Activated naive CD4-positive, alpha-beta T cell treated with Interleukin-2 at 50 U/mL for 16 hours (primary cell): ENCODE measurements around the gene CDK5.

Experiments used
- DNase-seq: peaks from one replicate; pipeline ENCODE4 v3.0.0-alpha.2; 2020

Gene CDK5

GRCh38 chr7:151086802-151087244 is 29.1 kb upstream of the CDK5 start:
- peak; percentile 38 for DNase-seq

GRCh38 chr7:151085691-151086620 is 28.3 kb upstream of the CDK5 start, which contains the start of gene AGAP3:
Gene AGAP3 (plus strand): TSS chr7:151086475. CDS start chr7:151086742, 267 bp downstream.
- peak; percentile 67 for DNase-seq

- no peak for DNase-seq
Measured at GRCh38 chr7:151085329-151085690, 27.6 kb upstream of the CDK5 start.

- no peak for DNase-seq
Measured at GRCh38 chr7:151083824-151084160, 26.1 kb upstream of the CDK5 start.

GRCh38 chr7:151083071-151083823 is 25.6 kb upstream of the CDK5 start, which contains the start of gene TMUB1:
Gene TMUB1 (minus strand): TSS chr7:151083493. CDS start chr7:151082563, 930 bp downstream.
- peak; percentile 85 for DNase-seq

- DNase-seq: no peak
Measured at GRCh38 chr7:151082141-151083070, 24.7 kb upstream of the CDK5 start.

GRCh38 chr7:151081170-151082101 is 23.7 kb upstream of the CDK5 start:
- no peak for DNase-seq

GRCh38 chr7:151080522-151081169 is 22.9 kb upstream of the CDK5 start, which contains the start of gene FASTK:
Gene FASTK (minus strand): TSS chr7:151080809. CDS start chr7:151080766, 43 bp downstream.
- DNase-seq: peak; percentile 91

GRCh38 chr7:151080067-151080521 is 22.4 kb upstream of the CDK5 start:
- DNase-seq: no peak

- DNase-seq: no peak
Measured at GRCh38 chr7:151079199-151079910, 21.7 kb upstream of the CDK5 start.

- DNase-seq: no peak
Measured at GRCh38 chr7:151078233-151079040, 20.7 kb upstream of the CDK5 start.

- no peak for DNase-seq
Measured at GRCh38 chr7:151077705-151078232, 20.1 kb upstream of the CDK5 start.

GRCh38 chr7:151076863-151077704 is 19.4 kb upstream of the CDK5 start:
- peak; percentile 18 for DNase-seq

GRCh38 chr7:151075978-151076426 is 18.3 kb upstream of the CDK5 start:
- no peak for DNase-seq

GRCh38 chr7:151075662-151075971 is 17.9 kb upstream of the CDK5 start:
- DNase-seq: no peak

GRCh38 chr7:151074817-151075661 is 17.3 kb upstream of the CDK5 start:
- DNase-seq: no peak

GRCh38 chr7:151073990-151074389 is 16.3 kb upstream of the CDK5 start:
- DNase-seq: no peak
